ENCODE data around the gene DLGAP1. TPM values are rescaled to one million over a fixed set of nuclear protein-coding genes. Genes with fewer than 3 reads are reported as not detected.

The DLGAP1 gene
- total RNA-seq, 1 donor from 2014 or later, result 0.63 TPM

- TF ChIP-seq CTCF (conservative IDR thresholded peaks at IDR 0.05; ENCODE audit: low read depth, low read length), result no peak
- no peak overlapping the region for H3K4me3 ChIP-seq (ENCODE audit: low read depth, low read length)
- no peak for DNase-seq (ENCODE audit: low read depth)
These were observed 741.9 kb downstream of the DLGAP1 start for GRCh38 chr18:3713166-3713565.

- TF ChIP-seq CTCF (conservative IDR thresholded peaks at IDR 0.05; ENCODE audit: low read depth, low read length), result no peak
- no peak overlapping the region for H3K4me3 ChIP-seq (ENCODE audit: low read depth, low read length)
- DNase-seq (ENCODE audit: low read depth), result no peak
These were observed 742.6 kb downstream of the DLGAP1 start for GRCh38 chr18:3712491-3712890.

- peak; percentile 39 for TF ChIP-seq CTCF (conservative IDR thresholded peaks at IDR 0.05; ENCODE audit: low read depth, low read length)
- peak; percentile 86 for DNase-seq (ENCODE audit: low read depth)
These were observed 744.3 kb downstream of the DLGAP1 start for GRCh38 chr18:3710712-3711301.

GRCh38 chr18:3709205-3709604, 745.9 kb downstream of the DLGAP1 start:
- TF ChIP-seq CTCF (conservative IDR thresholded peaks at IDR 0.05; ENCODE audit: low read depth, low read length), result no peak
- H3K4me3 ChIP-seq (ENCODE audit: low read depth, low read length), result no peak overlapping the region
- DNase-seq (ENCODE audit: low read depth), result no peak

More at GRCh38 chr18:3710712-3711301, 744.3 kb downstream of the DLGAP1 start:
- H3K4me3 ChIP-seq (ENCODE audit: low read depth, low read length), result no peak overlapping the region

- DNase-seq (ENCODE audit: low read depth), result no peak
- no peak for TF ChIP-seq CTCF (conservative IDR thresholded peaks at IDR 0.05; ENCODE audit: low read depth, low read length)
- H3K4me3 ChIP-seq (ENCODE audit: low read depth, low read length), result no peak overlapping the region
These were observed 748.6 kb downstream of the DLGAP1 start for GRCh38 chr18:3706279-3707097.

GRCh38 chr18:3704556-3705344, 750.4 kb downstream of the DLGAP1 start:
- TF ChIP-seq CTCF (conservative IDR thresholded peaks at IDR 0.05; ENCODE audit: low read depth, low read length), result no peak
- no peak for DNase-seq (ENCODE audit: low read depth)
- no peak overlapping the region for H3K4me3 ChIP-seq (ENCODE audit: low read depth, low read length)
